PC-9 (cell line): ENCODE results near the gene NAA15.

Source experiments
- EZH2 ChIP-seq: fragments of 200-600 bp; sonication (generic); IDR thresholded peaks from 2 replicates; pipeline ENCODE4 v1.8.0; 2017; ENCODE audit warnings: antibody characterized with exemption, low read depth
- TF ChIP-seq, protein P1 (sequence below): fragments of 200-600 bp; sonication (generic); conservative IDR thresholded peaks from 2 replicates; pipeline ENCODE4 v1.6.1; 2017; ENCODE audit warnings: mixed run types, antibody characterized with exemption, mild to moderate bottlenecking, moderate library complexity

- TF ChIP-seq, protein P1, sequence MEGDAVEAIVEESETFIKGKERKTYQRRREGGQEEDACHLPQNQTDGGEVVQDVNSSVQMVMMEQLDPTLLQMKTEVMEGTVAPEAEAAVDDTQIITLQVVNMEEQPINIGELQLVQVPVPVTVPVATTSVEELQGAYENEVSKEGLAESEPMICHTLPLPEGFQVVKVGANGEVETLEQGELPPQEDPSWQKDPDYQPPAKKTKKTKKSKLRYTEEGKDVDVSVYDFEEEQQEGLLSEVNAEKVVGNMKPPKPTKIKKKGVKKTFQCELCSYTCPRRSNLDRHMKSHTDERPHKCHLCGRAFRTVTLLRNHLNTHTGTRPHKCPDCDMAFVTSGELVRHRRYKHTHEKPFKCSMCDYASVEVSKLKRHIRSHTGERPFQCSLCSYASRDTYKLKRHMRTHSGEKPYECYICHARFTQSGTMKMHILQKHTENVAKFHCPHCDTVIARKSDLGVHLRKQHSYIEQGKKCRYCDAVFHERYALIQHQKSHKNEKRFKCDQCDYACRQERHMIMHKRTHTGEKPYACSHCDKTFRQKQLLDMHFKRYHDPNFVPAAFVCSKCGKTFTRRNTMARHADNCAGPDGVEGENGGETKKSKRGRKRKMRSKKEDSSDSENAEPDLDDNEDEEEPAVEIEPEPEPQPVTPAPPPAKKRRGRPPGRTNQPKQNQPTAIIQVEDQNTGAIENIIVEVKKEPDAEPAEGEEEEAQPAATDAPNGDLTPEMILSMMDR: no peak
- TF ChIP-seq EZH2: no peak
These were observed 13.9 kb downstream of the NAA15 start for GRCh38 chr4:139315221-139315675.
